IPS-20b (cell line): ENCODE data around the gene KMT2B.

Source experiments
- H3K27ac ChIP-seq: one replicate; pipeline ENCODE4 v1.5.1; 2013; ENCODE audit warnings: low read length
- H3K27me3 ChIP-seq: 2 replicates; pipeline ENCODE4 v1.6.1; 2013; ENCODE audit warnings: mild to moderate bottlenecking, low read length, inconsistent platforms; ENCODE audit not compliant: insufficient read depth
- H3K36me3 ChIP-seq: 2 replicates; pipeline ENCODE4 v1.6.1; 2013; ENCODE audit warnings: low read depth, mild to moderate bottlenecking, inconsistent platforms, low read length, moderate library complexity; ENCODE audit not compliant: insufficient read depth
- H3K4me1 ChIP-seq: 2 replicates; pipeline ENCODE4 v1.6.1; 2013; ENCODE audit warnings: mild to moderate bottlenecking, control low read depth, inconsistent platforms, low read length, moderate library complexity; ENCODE audit not compliant: insufficient read depth
- H3K4me3 ChIP-seq: 2 replicates; pipeline ENCODE4 v1.5.1; 2013; ENCODE audit warnings: mild to moderate bottlenecking, low read length, inconsistent platforms
- H3K9ac ChIP-seq: 2 replicates; pipeline ENCODE4 v1.6.1; 2013; ENCODE audit warnings: low read depth, mild to moderate bottlenecking, inconsistent platforms, low read length, moderate library complexity
- H3K9me3 ChIP-seq: 2 replicates; pipeline ENCODE4 v1.6.1; 2013; ENCODE audit warnings: mild to moderate bottlenecking, low read depth, low read length, inconsistent platforms; ENCODE audit not compliant: insufficient read depth

Gene KMT2B

GRCh38 chr19:35739275-35740107, 21.7 kb downstream of the KMT2B start:
- Histone ChIP-seq H3K4me1 (no peaks in the 10 kb centered on the region), H3K27me3 (no peaks in the 10 kb centered on the region), H3K4me3 (peak overlapping the region; percentile 80), H3K27ac (no peak overlapping the region), H3K36me3 (peaks cover 42% of the 10 kb centered on the region), H3K9me3 (no peaks in the 10 kb centered on the region), H3K9ac (peak overlapping the region; percentile 70; the same call in 1 of the 2 replicates)

- H3K9me3 ChIP-seq, result no peaks in the 10 kb centered on the region
- H3K4me1 ChIP-seq, result no peaks in the 10 kb centered on the region
- H3K4me3 ChIP-seq, result peak overlapping the region; percentile 80
- peak overlapping the region; percentile 70; the same call in 1 of the 2 replicates for H3K9ac ChIP-seq
- H3K27ac ChIP-seq, result no peak overlapping the region
- no peaks in the 10 kb centered on the region for H3K27me3 ChIP-seq
- H3K36me3 ChIP-seq, result peaks cover 37% of the 10 kb centered on the region
Observed at GRCh38 chr19:35740108-35740422, 22.3 kb downstream of the KMT2B start.

GRCh38 chr19:35740423-35741202, 22.8 kb downstream of the KMT2B start:
- peak overlapping the region; percentile 82 for H3K9ac ChIP-seq
- H3K27ac ChIP-seq, result peak overlapping the region; percentile 52
- no peaks in the 10 kb centered on the region for H3K4me1 ChIP-seq
- H3K4me3 ChIP-seq, result peak overlapping the region; percentile 80
- peaks cover 33% of the 10 kb centered on the region for H3K36me3 ChIP-seq
- no peaks in the 10 kb centered on the region for H3K27me3 ChIP-seq
- H3K9me3 ChIP-seq, result no peaks in the 10 kb centered on the region

- Histone ChIP-seq H3K27ac (peak overlapping the region; percentile 52), H3K4me1 (peaks cover 1% of the 10 kb centered on the region; the same call in 1 of the 2 replicates)
Observed at GRCh38 chr19:35741203-35741515, 23.4 kb downstream of the KMT2B start.

GRCh38 chr19:35742121-35742724, 24.4 kb downstream of the KMT2B start, which contains the start of gene IGFLR1:
Gene IGFLR1, minus strand, starts transcription at chr19:35742452. Its CDS starts 1,272 bp downstream, at chr19:35741180.
- Histone ChIP-seq H3K9ac (no peak within 1 kb of the TSS; the same call in 1 of the 2 replicates), H3K36me3 (peaks cover 19% of the 10 kb centered on the region), H3K4me1 (peaks cover 3% of the 10 kb centered on the region; the same call in 1 of the 2 replicates), H3K4me3 (peak within 1 kb of the TSS; percentile 80), H3K9me3 (no peaks in the 10 kb centered on the region), H3K27me3 (no peaks in the 10 kb centered on the region), H3K27ac (no peak within 1 kb of the TSS)

More at GRCh38 chr19:35741203-35741515, 23.4 kb downstream of the KMT2B start:
- H3K9me3 ChIP-seq, result no peaks in the 10 kb centered on the region
- no peaks in the 10 kb centered on the region for H3K27me3 ChIP-seq
- H3K36me3 ChIP-seq, result peaks cover 29% of the 10 kb centered on the region
- peak overlapping the region; percentile 82 for H3K9ac ChIP-seq
- peak overlapping the region; percentile 80 for H3K4me3 ChIP-seq

- Histone ChIP-seq H3K27ac (no peak overlapping the region), H3K27me3 (no peaks in the 10 kb centered on the region), H3K9ac (peak overlapping the region; percentile 97; the same call in 1 of the 2 replicates), H3K9me3 (no peaks in the 10 kb centered on the region), H3K4me3 (peak overlapping the region; percentile 83), H3K4me1 (peaks cover 3% of the 10 kb centered on the region; the same call in 1 of the 2 replicates), H3K36me3 (peaks cover 4% of the 10 kb centered on the region)
Observed at GRCh38 chr19:35743640-35744429, 26.0 kb downstream of the KMT2B start.

GRCh38 chr19:35744430-35745327, 26.9 kb downstream of the KMT2B start:
- Histone ChIP-seq H3K9ac (peak overlapping the region; percentile 97; the same call in 1 of the 2 replicates), H3K36me3 (no peaks in the 10 kb centered on the region), H3K4me1 (peaks cover 3% of the 10 kb centered on the region; the same call in 1 of the 2 replicates)

GRCh38 chr19:35745328-35746086, 27.7 kb downstream of the KMT2B start, which contains the start of the genes PSENEN and U2AF1L4:
Gene PSENEN, plus strand, starts transcription at chr19:35745651. Its CDS starts 280 bp downstream, at chr19:35745931.
Gene U2AF1L4, minus strand, starts transcription at chr19:35745418. Its CDS starts 27 bp downstream, at chr19:35745391.
- Histone ChIP-seq H3K4me1 (peaks cover 3% of the 10 kb centered on the region; the same call in 1 of the 2 replicates), H3K9ac (peak within 1 kb of the TSS; percentile 97; the same call in 1 of the 2 replicates), H3K27ac (peak within 1 kb of the TSS; percentile 94), H3K27me3 (no peaks in the 10 kb centered on the region), H3K4me3 (peak within 1 kb of the TSS; percentile 83), H3K36me3 (no peaks in the 10 kb centered on the region), H3K9me3 (no peaks in the 10 kb centered on the region)

More at GRCh38 chr19:35744430-35745327, 26.9 kb downstream of the KMT2B start:
- Histone ChIP-seq H3K27ac (peak overlapping the region; percentile 94), H3K9me3 (no peaks in the 10 kb centered on the region), H3K27me3 (no peaks in the 10 kb centered on the region), H3K4me3 (peak overlapping the region; percentile 83)

GRCh38 chr19:35746087-35746462, 28.3 kb downstream of the KMT2B start:
- H3K27me3 ChIP-seq, result no peaks in the 10 kb centered on the region
- peak overlapping the region; percentile 65 for H3K27ac ChIP-seq
- peaks cover 3% of the 10 kb centered on the region; the same call in 1 of the 2 replicates for H3K4me1 ChIP-seq
- peak overlapping the region; percentile 83 for H3K4me3 ChIP-seq
- H3K9ac ChIP-seq, result peak overlapping the region; percentile 97; the same call in 1 of the 2 replicates
- H3K9me3 ChIP-seq, result no peaks in the 10 kb centered on the region
- H3K36me3 ChIP-seq, result no peaks in the 10 kb centered on the region
